Epidermal melanocyte (primary cell): ENCODE results near the gene STK39.

Experiments used
- DNase-seq: peaks from one replicate; pipeline ENCODE4 v3.0.0; 2011; ENCODE audit warnings: low spot score; ENCODE audit not compliant: insufficient read length

Gene STK39

GRCh38 chr2:168184681-168185513 lies 62.5 kb downstream of the STK39 start:
- DNase-seq, result no peak

DNA sequence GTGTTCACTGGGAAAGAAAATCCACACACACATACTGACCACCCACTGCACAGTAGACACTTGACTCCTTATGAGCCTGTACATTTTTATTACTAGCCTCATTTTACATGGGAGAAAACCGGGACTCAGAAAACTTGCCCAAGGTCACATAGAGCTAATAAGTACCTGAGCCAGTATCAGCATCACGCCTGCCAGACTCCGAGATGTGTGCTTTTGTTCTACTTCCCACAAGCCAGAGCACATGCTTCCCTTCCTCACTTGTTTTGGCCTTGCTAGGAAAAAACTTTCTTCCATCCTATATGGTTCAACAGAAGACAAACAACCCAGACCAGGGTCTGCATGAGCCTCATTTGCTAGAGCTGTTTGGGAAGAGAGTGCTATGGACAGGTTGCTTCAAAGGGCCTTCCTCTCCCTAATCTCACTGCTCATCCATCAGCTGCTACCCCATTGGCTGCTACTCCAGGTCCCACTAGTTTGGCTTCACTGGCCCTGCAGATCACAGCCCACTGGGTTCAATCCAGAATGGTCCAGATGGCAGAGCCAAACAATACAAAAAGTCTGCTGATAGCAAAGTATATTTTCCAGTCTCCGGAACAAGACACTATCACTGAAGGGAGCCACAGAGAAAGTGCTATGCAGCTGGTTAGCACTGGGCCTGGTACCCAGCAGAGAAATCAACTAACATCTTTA lies 63.9 kb downstream of the STK39 start:
- DNase-seq, result no peak

GRCh38 chr2:168182550-168183249 lies 64.7 kb downstream of the STK39 start:
- no peak for DNase-seq

- DNase-seq, result no peak
Observed at GRCh38 chr2:168181825-168182224, 65.6 kb downstream of the STK39 start.

DNA sequence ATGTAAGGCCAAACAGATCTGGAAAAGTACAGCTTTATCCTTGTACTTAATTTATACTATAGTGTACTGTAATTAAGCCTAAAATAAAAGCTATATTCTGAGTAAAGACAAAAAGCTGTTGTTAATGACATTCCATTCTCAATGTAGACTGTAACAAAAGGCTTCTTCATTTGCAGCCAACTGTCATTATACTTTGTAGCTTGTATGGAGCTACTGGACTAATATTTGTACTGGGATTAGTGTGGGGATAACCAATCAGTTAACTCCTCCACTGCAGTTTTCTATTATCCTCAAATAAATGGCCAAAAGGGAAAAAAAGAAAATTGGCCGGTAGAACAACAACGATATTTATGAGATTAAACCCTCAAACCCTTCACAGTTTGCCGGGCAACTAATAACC lies 66.5 kb downstream of the STK39 start:
- DNase-seq, result no peak

GRCh38 chr2:168180483-168180882 lies 66.9 kb downstream of the STK39 start:
- no peak for DNase-seq

DNA sequence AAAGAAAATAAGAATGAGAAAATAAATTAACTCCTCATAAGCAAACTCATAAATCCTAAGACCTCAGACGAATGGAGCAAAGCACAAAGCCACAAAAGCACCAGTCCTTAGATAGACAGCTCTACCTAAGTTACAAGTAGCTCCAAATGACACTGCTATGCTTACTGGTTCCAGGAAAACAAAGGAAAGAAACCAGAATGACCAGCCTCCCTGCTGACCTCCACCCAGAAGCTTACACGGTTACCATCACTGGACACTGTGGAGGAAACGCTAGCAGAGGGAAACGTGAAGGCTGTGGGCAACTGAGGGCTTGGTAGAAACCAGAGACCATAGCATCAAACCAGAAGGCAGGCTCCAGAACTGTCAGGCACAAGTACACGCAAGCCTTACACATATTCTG lies 67.8 kb downstream of the STK39 start:
- no peak for DNase-seq

DNA sequence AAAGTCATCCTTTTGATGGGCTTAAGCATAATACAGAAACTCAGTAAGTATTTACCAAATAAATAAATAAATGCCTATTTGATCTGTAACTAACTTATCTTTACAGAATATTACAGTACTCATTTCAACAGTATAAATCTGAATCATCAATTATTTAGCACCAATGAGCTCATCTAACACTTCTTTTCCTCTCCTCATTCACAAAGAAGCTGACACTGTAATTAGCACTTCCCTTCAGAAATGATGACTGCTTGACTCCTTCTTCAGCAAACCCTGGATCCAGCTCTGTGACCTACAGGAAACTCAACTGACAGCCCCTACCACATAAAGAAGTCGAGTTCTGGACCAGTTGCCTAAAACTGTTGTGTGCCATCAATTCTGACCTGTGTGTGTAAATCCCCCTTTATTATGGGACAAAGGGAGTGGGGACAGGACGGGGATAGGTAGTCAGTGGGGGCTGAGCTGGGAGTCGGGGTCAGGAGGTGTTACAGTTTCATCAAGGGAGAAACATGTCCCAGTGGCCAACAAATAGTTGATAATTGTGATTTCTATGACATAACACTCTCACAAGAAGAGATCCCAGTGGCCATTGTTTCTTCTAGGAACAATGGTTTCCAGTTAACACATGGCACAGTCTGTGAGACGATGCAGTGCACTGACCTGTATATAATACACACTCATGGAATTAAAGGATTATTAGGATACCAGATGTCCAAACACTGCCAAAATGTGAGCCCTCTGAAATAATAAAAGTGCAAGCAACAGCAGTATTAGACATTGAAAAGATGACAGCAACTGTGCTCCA lies 68.7 kb downstream of the STK39 start:
- DNase-seq, result no peak

DNA sequence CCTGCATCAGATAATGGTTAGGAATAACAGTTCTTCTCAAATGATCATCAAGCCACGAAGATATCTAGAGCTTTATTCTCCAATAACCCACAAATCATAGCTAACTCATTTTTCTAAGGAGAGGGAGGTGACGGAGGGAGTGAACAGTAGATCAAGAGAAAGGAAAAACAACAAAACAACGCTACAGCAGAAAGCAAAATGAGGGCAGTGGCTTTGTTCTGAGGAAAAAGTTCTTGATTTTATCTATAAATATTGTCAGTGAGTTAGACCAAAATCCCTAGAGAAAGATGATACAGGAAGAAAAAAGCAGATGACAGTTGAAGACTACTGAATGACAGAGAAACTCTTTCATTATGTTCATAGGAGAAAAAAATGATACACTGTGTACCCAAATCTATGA lies 71.0 kb downstream of the STK39 start:
- no peak for DNase-seq

DNA sequence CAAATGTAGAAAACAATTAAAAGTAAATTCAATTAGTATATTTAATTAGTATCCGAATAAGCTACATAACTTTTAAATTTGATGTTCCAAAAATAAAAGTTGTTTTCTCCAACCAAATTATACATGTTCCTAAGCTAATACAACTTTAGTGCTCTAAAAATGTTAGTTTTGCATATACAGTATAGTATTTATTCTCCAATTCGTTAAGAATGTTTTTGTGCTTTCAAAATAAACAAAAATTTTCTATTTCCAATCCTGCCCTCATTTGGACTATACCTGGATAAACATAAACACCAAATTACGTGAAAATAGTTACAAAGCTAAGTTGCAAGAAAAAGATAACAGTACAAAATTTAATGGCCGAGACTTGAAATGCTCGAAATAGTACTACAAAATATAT lies 71.9 kb downstream of the STK39 start:
- DNase-seq, result no peak

DNA sequence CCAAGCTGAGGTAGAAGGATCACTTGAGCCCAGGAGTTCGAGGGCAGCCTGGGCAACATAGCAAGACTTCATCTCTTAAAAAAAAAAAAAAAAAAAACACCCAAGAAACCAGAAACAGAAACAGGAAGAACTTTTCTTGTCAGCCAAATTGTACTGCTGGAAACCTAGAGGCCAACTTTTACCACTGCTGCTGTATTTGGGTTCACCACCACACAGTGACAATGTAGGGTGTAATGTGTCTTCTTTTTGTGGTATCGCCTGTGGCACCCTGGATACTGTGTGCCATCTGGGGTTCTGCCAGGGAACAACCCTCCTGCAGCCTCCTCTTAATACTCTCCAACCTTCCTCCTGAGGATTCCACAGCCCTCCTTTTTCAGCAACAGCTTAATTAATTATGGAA lies 72.6 kb downstream of the STK39 start:
- no peak for DNase-seq

GRCh38 chr2:168172071-168172470 lies 75.3 kb downstream of the STK39 start:
- DNase-seq, result no peak

DNA sequence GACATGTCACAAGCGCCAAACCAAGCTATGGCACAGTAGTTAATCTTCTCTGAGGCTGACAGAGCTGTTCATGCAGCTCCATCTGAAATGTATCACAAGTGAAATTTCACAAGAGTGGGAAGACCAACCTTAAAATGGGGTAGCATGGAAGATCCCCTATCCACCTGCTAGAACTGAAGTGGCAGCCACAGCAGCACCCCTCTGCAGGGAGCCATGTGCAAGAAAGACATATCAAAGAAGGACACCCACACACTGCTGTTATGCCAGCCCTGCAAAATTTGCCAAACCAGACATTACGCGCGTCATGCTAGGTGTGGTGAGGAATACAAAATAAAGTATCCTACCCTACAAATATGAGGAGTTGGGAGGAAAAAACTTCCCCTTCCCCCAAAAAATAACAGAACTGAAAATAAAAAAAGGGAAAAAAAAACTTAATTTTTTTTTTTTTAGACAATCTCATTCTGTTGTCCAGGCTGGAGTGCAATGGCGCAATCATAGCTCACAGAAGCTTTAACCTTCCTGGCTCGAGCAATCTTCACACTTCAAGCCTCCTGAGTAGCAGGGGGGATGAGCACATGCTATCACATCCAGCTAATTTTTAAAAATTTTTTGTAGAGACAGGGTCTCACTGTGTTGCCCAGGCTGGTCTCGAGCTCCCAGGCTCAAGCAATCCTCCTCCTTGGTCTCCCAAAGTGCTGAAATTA lies 76.2 kb downstream of the STK39 start:
- DNase-seq, result no peak

DNA sequence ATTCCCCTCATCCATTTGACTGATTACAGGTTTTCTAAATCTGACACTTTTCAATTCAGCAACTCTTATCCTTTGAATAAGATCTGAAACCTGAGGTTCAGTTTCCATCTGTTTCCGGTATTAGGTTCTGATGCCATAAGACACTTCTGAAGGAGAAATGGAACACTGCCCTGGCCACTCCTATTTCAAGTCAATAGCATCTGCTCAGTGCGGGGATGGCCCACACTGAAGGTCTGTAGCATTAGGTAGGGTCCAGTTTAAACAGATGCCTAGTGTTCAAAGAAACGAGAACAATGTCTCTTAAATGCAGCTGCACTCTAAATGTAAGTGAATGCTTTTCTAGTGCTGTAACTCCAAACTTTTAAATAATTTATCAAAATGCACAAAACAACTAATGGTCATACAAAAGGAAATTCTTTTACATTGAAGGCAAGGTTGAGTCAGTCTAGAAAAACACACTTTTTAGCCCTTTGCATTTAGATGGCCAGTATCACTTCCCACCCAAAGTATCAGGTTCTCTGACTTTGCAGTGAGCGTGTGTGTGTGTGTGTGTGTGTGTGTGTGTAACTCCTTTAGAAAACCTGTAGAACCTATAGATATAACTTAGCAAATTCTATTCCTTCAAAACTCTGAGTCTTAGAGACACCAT lies 78.2 kb downstream of the STK39 start:
- no peak for DNase-seq

DNA sequence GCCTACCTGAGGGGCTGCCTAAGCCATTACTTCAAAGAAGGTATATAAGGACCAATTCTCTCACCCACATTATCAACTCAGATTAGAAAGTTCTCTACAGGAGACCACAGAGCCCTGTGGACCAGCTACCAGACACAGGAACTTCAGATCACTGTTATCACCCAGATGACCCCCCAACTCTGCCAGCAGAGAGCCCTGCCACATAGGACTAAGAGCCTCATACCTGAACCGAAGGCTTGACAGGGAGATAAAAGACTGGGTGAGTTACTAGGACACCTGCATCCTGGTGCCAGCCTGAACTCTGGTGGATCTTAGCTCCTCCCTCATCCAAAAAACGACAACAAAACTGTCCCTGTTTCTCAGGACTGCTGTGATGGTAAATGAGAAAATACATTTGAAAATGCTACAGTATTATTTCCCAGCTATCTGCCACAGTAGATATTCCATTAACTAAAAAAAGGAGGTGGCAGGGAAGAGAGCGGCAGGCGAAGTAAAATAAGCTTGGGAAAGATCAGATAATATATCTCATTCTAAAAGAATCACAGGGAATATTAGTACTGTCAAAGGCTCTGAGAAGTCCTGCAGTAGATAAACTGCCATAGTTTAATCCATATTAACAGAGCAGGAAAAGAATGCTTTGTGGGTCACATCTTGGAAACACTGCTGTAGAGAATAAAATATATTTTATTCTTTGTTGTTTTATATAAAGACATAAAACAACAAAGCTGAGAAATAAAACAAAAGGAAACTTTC lies 79.7 kb downstream of the STK39 start:
- DNase-seq, result no peak

DNA sequence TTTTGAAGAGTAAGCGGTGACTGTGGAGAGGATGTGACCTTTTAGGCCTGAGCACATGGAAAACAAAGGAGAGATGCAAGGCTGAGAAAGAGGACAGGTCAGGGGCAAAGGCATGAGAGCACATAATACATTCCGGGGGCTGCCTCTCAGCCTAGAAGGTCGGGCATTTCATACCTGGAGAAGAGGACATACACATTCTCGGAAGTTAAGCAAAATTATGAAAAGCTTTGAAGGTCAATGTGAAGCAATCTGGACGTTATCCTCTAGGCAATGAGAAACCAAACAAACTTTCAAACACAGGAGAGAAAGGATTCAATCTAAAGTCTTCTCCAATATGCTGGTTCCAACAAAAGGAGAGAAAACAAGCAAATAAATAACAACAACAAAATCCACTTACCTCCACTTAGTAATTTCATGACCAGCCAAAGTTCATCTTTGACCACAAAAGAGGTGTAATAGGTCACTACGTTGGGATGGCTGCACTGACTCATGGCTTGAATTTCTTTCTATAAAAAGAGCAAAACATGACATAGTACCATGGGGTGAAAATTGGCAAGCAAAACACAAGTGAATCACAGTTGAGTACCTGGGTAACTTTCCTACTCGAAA lies 80.4 kb downstream of the STK39 start:
- DNase-seq, result no peak

DNA sequence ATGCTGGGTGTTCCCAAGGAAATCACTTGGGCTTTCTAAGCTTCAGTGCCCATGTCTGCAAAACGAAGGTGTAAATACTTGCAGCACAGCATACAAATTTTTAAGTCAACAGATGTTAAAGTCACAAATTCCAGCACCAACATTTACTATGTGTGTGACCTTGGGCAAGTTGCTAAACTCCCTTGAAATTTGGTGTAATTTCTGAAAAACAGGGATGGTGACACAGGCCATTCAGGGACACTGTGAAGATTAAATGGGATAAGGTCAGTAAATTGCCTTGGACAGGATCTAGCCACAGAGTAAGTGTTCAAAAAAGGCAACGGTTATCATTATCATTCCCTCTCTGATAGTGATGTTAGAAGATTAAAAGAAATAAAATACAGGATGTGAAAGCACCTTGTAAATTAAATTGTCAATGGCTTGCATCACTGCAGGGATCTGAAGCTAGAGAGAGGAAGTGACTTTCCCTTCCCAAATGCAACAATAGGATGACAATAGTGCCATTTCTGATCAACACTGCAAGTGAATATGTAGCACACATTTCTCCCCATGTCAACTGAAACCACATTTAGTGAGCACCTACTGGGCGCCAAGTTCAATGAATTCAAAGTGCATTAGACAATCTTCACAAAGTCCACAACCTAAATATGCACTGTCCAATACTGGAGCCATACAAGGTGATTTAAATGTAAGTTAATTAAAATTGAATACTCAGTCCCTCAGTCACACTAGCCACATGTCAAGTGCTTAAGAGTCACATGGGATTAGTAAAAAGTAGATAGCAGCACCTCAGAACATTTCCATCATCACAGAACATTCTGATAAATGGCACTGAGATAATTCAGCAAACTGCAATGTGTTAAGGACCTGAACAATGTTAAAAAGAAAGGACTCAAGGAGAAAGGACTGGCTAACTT lies 81.2 kb downstream of the STK39 start:
- DNase-seq, result no peak

DNA sequence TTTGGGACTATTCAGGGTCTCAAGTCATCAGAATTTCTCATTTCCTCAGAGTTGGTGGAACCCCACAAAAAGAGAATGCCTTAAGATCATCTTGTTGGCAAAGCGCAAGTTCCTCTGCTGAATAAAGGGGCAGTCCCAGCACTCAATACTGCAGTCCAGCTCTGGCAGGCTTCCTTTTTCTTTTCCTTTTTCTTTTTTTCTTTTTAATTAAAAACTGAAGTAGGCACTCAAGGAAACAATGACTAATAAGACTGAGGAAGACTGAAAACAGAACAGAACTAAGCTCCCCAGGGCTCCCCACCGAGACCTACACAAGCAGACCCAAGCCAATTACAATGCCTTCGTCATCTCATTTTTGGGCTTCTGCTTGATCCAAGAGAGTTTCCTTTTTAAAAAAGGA lies 82.0 kb downstream of the STK39 start:
- DNase-seq, result no peak
